Esophagus muscularis mucosa (tissue), 4 donors: Measurements from ENCODE around the gene PHF11. TPM values are rescaled to one million over a fixed set of nuclear protein-coding genes. Genes with fewer than 3 reads are reported as not detected.
"Not testable (repeated sequence)": the region's sequence is repeated elsewhere in the genome, so short reads cannot be mapped to it uniquely, and the experiment has no call there.

ENCODE experiments used
- DNase-seq: peaks from one replicate; pipeline ENCODE4 v3.0.0-alpha.2; 2017; ENCODE audit errors: extremely low spot score
- H3K27ac ChIP-seq, 4 donors: fragments of 200-600 bp; sonication (generic); replicated peaks in 1 of 4; 1 replicate in 3 of 4; 2 replicates in 1 of 4; pipeline ENCODE4 v1.5.1; 2016 to 2019; ENCODE audit warnings: mild to moderate bottlenecking in 1 of 4
- H3K27me3 ChIP-seq, 4 donors: fragments of 200-600 bp; sonication (generic); one replicate each; pipeline versions ENCODE4 v1.5.1 to v1.6.0; 2016 to 2019
- H3K36me3 ChIP-seq, 4 donors: fragments of 200-600 bp; sonication (generic); one replicate each; pipeline ENCODE4 v1.5.1; 2016 to 2019
- H3K4me1 ChIP-seq, 4 donors: fragments of 200-600 bp; sonication (generic); one replicate each; pipeline ENCODE4 v1.5.1; 2016 to 2019
- H3K4me3 ChIP-seq, 4 donors: fragments of 200-600 bp; sonication (generic); 1 replicate in 2 of 4; 2 replicates in 2 of 4; pipeline ENCODE4 v1.5.1; 2016 to 2019; ENCODE audit warnings: mild to moderate bottlenecking in 4 of 4, moderate library complexity in 1 of 4
- H3K9me3 ChIP-seq, 4 donors: fragments of 200-600 bp; sonication (generic); 1 replicate in 3 of 4; 2 replicates in 1 of 4; pipeline ENCODE4 v1.5.1; 2016 to 2019
- CTCF ChIP-seq, 3 experiments: fragments of 200-600 bp in 2 of 3; fragments of 450-650 bp in 1 of 3; sonication (generic) in 2 of 3; IDR thresholded peaks; one replicate each; pipeline ENCODE4 v1.5.1; 2017 to 2019; ENCODE audit warnings: antibody characterized with exemption in 3 of 3, mild to moderate bottlenecking in 2 of 3, moderate library complexity in 1 of 3
- EP300 ChIP-seq: sonication (generic); formaldehyde crosslinking; IDR thresholded peaks from one replicate; pipeline ENCODE4 v1.6.1; 2017; ENCODE audit warnings: antibody characterized with exemption
- POLR2A ChIP-seq: fragments of 450-650 bp; IDR thresholded peaks from one replicate; pipeline ENCODE4 v1.6.1; 2017; ENCODE audit warnings: antibody characterized with exemption, moderate library complexity, mild to moderate bottlenecking, low read depth
- POLR2AphosphoS5 ChIP-seq, 2 donors: sonication (generic); formaldehyde crosslinking; IDR thresholded peaks; one replicate each; pipeline ENCODE4 v1.6.1; 2017; ENCODE audit warnings: antibody characterized with exemption in 2 of 2
- WGBS: methylation state at CpG from one replicate; pipeline ENCODE4 v1.1.5; 2018; 5-methylcytosine and 5-hydroxymethylcytosine counted together
- intact Hi-C: fragments of 100-400 bp; cut with DNase I; formaldehyde crosslinking; loops from one replicate; pipeline ENCODE4 v1.15.1; 2023
- total RNA-seq, 4 donors: library from RNA; depleted of rRNA; stranded (reverse); fragments of >200 nt; gene quantifications; one replicate each; pipeline versions ENCODE4 v1.1.0 to v1.2.1, GENCODE V29; 2016

PHF11 gene
- total RNA-seq, 4 donors from 2014 or later, result 27.5 to 54.0 (median 31.2) TPM

- H3K4me3 ChIP-seq, result no peak overlapping the region
- H3K27me3 ChIP-seq, result no peaks in the 10 kb centered on the region
- 91% methylated on average over 9 of the region's 11 CpGs for WGBS
- no peaks in the 10 kb centered on the region for H3K9me3 ChIP-seq
- intact Hi-C loops, result no loop called here
- no peak for DNase-seq
- H3K4me1 ChIP-seq, result no peaks in the 10 kb centered on the region
- TF ChIP-seq POLR2AphosphoS5 (IDR thresholded peaks at IDR 0.05), result no peak
- no peak for TF ChIP-seq EP300
- TF ChIP-seq CTCF (IDR thresholded peaks at IDR 0.05), result no peak
- TF ChIP-seq POLR2A, result no peak
- peaks cover 24 to 87% (median 57%) of the 10 kb centered on the region in 4 donors for H3K36me3 ChIP-seq
- no peak overlapping the region for H3K27ac ChIP-seq
These were observed 58.6 kb downstream of the PHF11 start for GRCh38 chr13:49554387-49554786.

GRCh38 chr13:49559006-49559405, 63.3 kb downstream of the PHF11 start:
- peaks cover 18 to 70% (median 53%) of the 10 kb centered on the region in 4 donors for H3K36me3 ChIP-seq
- H3K27ac ChIP-seq, result no peak overlapping the region
- DNase-seq, result no peak
- no peak overlapping the region for H3K4me3 ChIP-seq
- TF ChIP-seq CTCF (IDR thresholded peaks at IDR 0.05) (no peak), POLR2A (no peak), POLR2AphosphoS5 (IDR thresholded peaks at IDR 0.05) (no peak)
- H3K4me1 ChIP-seq, result no peaks in the 10 kb centered on the region
- no peaks in the 10 kb centered on the region for H3K27me3 ChIP-seq
- 95% methylated on average over 3 of the region's 3 CpGs for WGBS
- H3K9me3 ChIP-seq, result no peaks in the 10 kb centered on the region
- intact Hi-C loops, result no loop called here

GRCh38 chr13:49560270-49561061, 64.7 kb downstream of the PHF11 start:
- no peak for DNase-seq
- no peak overlapping the region for H3K27ac ChIP-seq
- intact Hi-C loops, result no loop called here

GRCh38 chr13:49561062-49561410, 65.3 kb downstream of the PHF11 start:
- Histone ChIP-seq H3K36me3 (peaks cover 18 to 69% (median 47%) of the 10 kb centered on the region in 4 donors), H3K27me3 (no peaks in the 10 kb centered on the region), H3K9me3 (no peaks in the 10 kb centered on the region), H3K27ac (no peak overlapping the region), H3K4me1 (no peaks in the 10 kb centered on the region), H3K4me3 (no peak overlapping the region)
- intact Hi-C loops, result no loop called here
- 70% methylated on average over 3 of the region's 3 CpGs for whole genome bisulfite sequencing
- DNase-seq, result no peak
- no peak for TF ChIP-seq POLR2AphosphoS5 (IDR thresholded peaks at IDR 0.05)
- no peak for TF ChIP-seq CTCF (IDR thresholded peaks at IDR 0.05)
- no peak for TF ChIP-seq POLR2A
- no peak for TF ChIP-seq EP300

More at GRCh38 chr13:49560270-49561061, 64.7 kb downstream of the PHF11 start:
- Histone ChIP-seq H3K9me3 (no peaks in the 10 kb centered on the region), H3K4me3 (no peak overlapping the region), H3K36me3 (peaks cover 18 to 69% (median 48%) of the 10 kb centered on the region in 4 donors), H3K27me3 (no peaks in the 10 kb centered on the region), H3K4me1 (no peaks in the 10 kb centered on the region)
- TF ChIP-seq POLR2A, result no peak
- TF ChIP-seq CTCF (IDR thresholded peaks at IDR 0.05), result no peak
- 69% methylated on average over 10 of the region's 10 CpGs for WGBS

- H3K4me1 ChIP-seq, result no peaks in the 10 kb centered on the region
- no peaks in the 10 kb centered on the region for H3K27me3 ChIP-seq
- no peak for DNase-seq
- TF ChIP-seq EP300 (no peak), CTCF (IDR thresholded peaks at IDR 0.05) (no peak), POLR2AphosphoS5 (IDR thresholded peaks at IDR 0.05) (no peak), POLR2A (no peak)
- H3K9me3 ChIP-seq, result no peaks in the 10 kb centered on the region
- H3K4me3 ChIP-seq, result no peak overlapping the region
- H3K27ac ChIP-seq, result no peak overlapping the region
- intact Hi-C loops, result no loop called here
- 96% methylated on average over 4 of the region's 5 CpGs for WGBS
- H3K36me3 ChIP-seq, result peaks cover 22 to 64% (median 44%) of the 10 kb centered on the region in 4 donors
These were observed 67.8 kb downstream of the PHF11 start for GRCh38 chr13:49563516-49563915.

- H3K4me1 ChIP-seq, H3K4me3 ChIP-seq, H3K27me3 ChIP-seq, H3K27ac ChIP-seq, H3K9me3 ChIP-seq, DNase-seq, intact Hi-C loops: not testable (repeated sequence)
- peaks cover 6 to 44% (median 28%) of the 10 kb centered on the region in 4 donors for H3K36me3 ChIP-seq
- WGBS, result 96% methylated on average over 9 of the region's 25 CpGs
These were observed 69.7 kb downstream of the PHF11 start for GRCh38 chr13:49565461-49565860.
